Testis (tissue), 2 donors: ENCODE results near the gene RBBP8NL.

Experiments used
- POLR2A ChIP-seq: fragments of 450-650 bp; IDR thresholded peaks from one replicate; pipeline ENCODE4 v1.6.1; 2017; ENCODE audit warnings: antibody characterized with exemption, mild to moderate bottlenecking, moderate library complexity
- TF ChIP-seq, protein P1 (sequence below), 3 experiments: fragments of 450-650 bp in 2 of 3; fragments of 200-600 bp in 1 of 3; sonication (generic) in 1 of 3; IDR thresholded peaks; one replicate each; pipeline ENCODE4 v1.5.1; 2016 to 2019; ENCODE audit warnings: antibody characterized with exemption in 3 of 3, mild to moderate bottlenecking in 2 of 3, moderate library complexity in 1 of 3

DNA sequence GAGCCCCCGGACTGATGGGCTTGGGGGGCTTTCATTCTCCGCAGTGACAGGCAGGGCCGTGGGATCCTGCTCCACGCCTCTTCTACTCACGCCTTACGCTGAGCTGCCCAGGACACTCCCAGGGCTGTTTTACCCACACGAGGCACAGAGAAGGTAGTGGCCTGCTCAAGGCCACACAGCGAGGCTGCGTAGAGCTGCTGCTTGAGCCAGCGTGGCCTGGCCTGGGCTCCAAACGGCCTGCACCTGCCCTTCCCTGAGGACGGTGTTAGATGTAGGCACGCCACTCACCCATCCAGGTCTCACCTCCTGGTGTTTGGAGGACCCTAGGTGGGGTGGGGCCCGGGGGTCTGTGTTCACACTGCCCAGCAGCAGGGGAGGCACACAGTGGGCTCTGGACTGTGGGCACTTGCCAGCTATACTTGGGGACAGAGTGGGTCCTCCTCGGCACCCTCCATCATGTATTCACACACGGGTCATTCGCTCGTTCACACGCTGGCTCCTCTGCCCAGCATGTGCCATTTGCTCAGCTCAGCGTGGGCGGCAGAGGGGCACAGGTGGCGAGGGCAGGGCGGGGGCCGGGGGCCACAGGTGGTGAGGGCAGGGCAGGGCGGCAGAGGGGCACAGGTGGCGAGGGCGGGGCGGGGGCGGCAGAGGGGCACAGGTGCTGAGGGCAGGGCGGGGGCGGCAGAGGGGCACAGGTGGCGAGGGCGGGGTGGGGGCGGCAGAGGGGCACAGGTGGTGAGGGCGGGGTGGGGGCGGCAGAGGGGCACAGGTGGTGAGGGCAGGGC, 18.4 kb upstream of the RBBP8NL start:
- TF ChIP-seq, protein P1, sequence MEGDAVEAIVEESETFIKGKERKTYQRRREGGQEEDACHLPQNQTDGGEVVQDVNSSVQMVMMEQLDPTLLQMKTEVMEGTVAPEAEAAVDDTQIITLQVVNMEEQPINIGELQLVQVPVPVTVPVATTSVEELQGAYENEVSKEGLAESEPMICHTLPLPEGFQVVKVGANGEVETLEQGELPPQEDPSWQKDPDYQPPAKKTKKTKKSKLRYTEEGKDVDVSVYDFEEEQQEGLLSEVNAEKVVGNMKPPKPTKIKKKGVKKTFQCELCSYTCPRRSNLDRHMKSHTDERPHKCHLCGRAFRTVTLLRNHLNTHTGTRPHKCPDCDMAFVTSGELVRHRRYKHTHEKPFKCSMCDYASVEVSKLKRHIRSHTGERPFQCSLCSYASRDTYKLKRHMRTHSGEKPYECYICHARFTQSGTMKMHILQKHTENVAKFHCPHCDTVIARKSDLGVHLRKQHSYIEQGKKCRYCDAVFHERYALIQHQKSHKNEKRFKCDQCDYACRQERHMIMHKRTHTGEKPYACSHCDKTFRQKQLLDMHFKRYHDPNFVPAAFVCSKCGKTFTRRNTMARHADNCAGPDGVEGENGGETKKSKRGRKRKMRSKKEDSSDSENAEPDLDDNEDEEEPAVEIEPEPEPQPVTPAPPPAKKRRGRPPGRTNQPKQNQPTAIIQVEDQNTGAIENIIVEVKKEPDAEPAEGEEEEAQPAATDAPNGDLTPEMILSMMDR (IDR thresholded peaks at IDR 0.05) = no peak
- TF ChIP-seq POLR2A = no peak
